Caki2 (cell line): ENCODE results near the gene PKD1. TPM values are rescaled to one million over a fixed set of nuclear protein-coding genes. Genes with fewer than 3 reads are reported as not detected.
A peak's percentile ranks its signal among the peaks of the same experiment; 100 is the strongest.
"Not testable (repeated sequence)": the region's sequence is repeated elsewhere in the genome, so short reads cannot be mapped to it uniquely, and the experiment has no call there.

Source experiments
- DNase-seq: peaks from one replicate; pipeline ENCODE4 v3.0.0-alpha.2; 2015; ENCODE audit warnings: low read depth
- in situ Hi-C: cut with HindIII; loops from 2 replicates; pipeline ENCODE4 v1.10.0; 2016; ENCODE audit warnings: low sequenced_read_pairs, low pct_unique_long_range_greater_than_20kb, mixed read lengths
- total RNA-seq: library from RNA; depleted of rRNA; stranded (reverse); fragments of >200 nt; shearing (Covaris generic); gene quantifications from 2 replicates; pipeline ENCODE4 v1.2.3, GENCODE V29; 2014; ENCODE audit warnings: low replicate concordance

The PKD1 gene
- total RNA-seq, 1 experiment from 2014 or later = 84.9 TPM

DNA sequence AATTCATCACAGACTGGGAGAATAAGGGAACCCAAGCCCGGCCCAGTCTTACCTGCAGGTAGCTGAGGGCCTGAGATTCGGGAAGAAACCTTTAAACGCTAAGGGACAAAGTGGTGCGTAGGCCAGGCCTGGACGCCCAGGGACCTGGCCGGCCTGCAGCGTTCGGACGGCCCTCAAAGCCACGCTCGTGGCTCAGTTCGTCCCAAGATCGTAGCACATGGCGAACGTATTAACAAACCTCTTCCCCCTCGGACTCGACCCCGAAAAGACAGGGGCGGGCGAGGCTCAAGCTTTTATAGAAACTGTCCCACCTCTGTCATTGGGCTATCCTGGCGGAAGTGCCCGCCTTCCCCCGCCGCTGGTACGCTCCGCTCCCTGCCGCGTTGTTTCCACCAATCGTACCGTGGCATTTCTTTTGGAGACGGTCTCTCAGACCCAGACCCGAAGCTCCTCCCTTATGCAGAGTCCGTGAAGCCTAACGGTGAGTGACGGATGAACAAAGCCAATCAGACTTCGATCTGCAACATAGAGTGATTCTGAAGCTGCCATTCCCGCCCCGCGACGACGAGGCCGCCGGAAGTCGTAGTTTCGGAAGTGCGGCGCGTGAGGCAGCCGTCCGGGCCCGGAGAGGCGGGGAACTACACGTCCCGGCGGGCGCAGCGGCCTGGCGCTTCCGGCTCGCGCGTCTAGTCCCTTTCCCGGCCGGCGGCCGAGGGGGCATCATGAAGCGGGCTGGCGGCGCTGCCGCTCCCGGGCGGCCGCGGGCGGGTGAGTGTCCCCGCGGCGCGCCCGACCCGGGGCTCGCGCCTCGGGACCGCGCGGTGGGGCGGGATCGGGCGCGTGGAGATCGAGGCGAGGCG is 19.6 kb upstream of the PKD1 start, which contains the start of gene TRAF7:
Gene TRAF7, plus strand, starts transcription at position 692 of the 860 bp plus-strand sequence. CDS start 8,139 bp downstream, outside the sequence.
- DNase-seq = peak; percentile 100
- in situ Hi-C loops = no loop called here

DNA sequence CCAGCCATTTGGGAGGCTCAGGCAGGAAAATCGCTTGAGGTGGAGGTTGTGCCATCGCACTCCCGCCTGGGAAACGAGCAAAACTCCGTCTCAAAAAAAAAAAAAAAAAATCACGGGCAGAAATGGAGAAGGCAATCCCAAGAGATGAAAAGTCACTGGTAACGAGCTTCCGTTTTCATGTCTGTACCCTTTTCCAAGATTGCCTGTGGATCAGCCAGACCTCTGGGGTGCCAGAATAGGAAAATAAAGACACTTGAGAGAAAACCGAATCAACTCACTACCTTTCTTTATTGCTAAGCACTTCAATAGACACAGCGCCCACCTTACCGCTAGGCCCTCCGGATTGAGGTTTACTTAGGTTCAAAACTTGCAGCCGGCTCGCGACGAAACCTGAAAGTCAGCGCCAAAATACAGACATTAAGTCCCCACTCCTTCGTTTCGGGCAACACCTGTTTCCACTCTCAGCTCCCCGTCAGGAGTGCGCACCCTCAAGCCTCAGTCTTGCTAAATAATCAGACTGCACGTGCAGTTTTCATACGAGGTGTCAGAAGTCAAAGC is 18.9 kb upstream of the PKD1 start:
- in situ Hi-C loops = no loop called here
- no peak for DNase-seq

DNA sequence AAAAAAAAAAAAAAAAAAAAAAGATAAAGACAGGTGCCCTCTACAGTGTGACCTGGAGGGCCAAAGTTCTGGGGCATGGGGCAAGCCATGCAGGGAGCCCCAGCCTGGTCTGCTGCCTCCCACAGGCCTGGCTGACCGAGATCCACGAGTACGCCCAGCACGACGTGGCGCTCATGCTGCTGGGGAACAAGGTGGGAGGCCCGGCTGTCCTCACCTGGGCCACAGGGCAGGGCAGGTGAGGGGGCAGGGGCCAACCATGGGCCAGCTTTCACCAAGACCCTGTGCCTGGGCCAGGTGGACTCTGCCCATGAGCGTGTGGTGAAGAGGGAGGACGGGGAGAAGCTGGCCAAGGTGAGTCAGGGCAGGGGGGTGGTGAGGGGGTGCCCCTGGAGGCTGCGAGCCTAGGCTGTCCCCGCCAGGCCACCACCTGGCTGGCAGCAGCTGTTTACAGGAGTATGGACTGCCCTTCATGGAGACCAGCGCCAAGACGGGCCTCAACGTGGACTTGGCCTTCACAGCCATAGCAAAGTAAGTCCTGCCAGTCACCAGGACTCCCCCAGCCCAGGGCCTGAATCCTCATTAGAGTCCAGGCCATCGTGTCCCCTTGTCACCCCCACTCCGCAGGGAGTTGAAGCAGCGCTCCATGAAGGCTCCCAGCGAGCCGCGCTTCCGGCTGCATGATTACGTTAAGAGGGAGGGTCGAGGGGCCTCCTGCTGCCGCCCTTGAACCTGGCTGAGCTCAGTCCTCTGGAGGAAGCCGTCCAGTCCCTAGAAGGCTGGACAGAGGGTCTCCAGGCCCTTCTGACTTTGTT is 17.2 kb upstream of the PKD1 start:
- in situ Hi-C loops = no loop called here
- no peak for DNase-seq

DNA sequence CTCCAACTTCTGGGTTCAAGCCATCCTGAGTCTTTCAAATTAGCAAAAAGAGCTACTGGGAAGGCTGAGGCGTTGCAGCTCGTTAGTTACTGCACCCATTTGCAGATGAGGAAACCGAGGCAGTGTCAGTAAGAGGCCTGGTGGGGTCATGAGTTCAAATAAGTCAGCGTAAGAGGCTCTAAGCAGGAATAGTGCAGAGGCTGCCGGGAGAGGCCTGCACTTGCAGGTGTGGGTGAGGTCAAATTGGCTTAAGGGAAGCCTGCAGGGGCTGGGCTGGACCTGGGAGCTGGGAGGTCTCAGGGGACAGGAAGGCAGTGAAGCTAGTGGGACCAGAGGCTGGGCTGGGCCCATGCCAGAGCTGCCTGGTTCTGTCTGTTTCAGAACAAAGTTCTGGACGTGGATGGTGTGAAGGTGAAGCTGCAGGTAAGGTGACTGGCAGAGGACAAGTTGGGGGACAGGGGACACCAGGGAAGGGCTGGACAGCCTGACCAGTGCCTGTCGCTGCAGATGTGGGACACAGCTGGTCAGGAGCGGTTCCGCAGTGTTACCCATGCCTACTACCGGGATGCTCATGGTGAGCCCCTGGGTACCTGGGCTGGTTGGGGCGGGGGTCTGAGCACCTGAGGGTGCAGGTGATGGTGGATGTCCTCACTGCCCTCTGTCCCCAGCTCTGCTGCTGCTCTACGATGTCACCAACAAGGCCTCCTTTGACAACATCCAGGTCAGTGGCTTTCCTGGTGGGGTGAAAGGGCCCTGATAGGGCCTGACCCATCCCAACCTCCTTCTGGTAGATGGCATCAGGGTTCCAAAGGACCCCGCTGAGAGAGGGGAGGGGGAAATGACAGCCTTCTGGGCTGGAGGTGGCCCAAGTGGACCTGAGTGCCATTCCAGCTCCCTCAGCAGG is 15.7 kb upstream of the PKD1 start:
- DNase-seq = no peak
- in situ Hi-C loops = no loop called here

DNA sequence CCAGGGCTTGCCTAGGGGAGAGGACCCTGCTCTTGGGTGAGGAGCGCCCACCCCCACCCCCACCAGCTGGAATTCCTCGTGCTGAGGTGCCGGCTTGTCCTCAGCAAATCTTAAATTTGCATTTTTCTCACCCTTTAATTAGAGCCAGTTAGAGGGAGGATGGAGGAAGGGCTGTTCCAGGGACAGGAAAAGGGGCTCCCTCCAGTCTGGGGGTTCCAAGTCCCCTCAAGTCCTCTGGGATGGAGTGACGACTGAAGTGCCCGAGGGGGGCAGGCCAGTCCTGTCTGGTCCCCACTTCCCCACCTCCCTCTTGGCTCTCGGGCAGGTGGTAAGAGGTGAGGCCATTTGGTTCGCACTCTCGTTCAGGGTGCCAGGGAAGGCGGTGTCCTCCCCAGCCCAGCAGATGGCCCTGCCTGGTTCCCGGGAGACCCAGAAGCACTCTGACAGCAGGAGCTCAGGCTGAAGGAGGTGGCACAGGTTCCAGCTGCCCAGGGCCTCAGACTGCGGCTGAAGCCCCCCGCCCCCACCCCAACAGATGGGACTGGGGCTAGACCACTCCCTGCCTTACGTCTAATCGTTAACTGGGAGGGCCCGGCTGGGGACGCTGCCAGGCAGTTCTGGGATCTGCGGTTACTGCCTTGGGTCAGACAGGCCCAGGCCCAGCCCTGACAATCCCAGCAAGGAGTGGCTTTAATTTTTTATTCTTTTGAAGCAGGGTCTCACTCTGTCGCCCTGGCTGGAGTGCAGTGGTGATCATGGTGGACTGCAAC is 14.9 kb upstream of the PKD1 start:
- DNase-seq = no peak
- in situ Hi-C loops = no loop called here

DNA sequence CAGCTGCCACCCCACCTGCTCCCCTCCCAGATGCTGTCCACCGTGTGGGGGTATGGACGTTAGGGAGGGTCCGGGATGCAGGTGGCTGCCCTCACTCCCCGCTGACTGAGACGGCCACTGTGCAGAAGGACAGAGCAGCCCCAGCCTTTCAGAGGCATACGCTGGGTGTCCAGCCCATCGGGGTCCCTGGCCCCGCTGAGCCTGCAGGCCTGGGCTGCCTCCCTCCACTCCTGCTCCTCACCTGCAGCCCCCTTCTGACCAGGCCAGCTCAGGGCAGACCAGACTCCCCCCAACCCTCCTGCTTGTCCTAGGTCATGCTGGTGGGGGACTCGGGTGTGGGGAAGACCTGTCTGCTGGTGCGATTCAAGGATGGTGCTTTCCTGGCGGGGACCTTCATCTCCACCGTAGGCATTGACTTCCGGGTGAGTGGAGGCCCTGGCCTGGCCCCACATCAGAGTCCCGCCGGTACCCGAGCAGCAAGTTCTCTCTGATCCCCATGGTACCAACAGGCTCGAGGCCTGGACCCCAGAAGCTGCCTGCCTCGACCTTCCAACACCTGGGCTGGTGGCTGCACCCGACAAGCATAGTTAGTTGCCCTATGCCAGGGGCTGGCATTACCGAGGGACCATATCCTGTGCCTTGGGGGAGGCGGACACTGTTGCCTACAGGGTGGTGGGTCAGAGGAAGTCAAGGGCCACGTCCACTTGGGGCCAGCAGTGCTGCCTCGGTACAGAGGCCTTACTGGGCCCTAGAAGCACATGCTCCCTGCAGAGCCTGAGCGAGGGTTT is 14.1 kb upstream of the PKD1 start:
- no peak for DNase-seq
- in situ Hi-C loops = no loop called here

DNA sequence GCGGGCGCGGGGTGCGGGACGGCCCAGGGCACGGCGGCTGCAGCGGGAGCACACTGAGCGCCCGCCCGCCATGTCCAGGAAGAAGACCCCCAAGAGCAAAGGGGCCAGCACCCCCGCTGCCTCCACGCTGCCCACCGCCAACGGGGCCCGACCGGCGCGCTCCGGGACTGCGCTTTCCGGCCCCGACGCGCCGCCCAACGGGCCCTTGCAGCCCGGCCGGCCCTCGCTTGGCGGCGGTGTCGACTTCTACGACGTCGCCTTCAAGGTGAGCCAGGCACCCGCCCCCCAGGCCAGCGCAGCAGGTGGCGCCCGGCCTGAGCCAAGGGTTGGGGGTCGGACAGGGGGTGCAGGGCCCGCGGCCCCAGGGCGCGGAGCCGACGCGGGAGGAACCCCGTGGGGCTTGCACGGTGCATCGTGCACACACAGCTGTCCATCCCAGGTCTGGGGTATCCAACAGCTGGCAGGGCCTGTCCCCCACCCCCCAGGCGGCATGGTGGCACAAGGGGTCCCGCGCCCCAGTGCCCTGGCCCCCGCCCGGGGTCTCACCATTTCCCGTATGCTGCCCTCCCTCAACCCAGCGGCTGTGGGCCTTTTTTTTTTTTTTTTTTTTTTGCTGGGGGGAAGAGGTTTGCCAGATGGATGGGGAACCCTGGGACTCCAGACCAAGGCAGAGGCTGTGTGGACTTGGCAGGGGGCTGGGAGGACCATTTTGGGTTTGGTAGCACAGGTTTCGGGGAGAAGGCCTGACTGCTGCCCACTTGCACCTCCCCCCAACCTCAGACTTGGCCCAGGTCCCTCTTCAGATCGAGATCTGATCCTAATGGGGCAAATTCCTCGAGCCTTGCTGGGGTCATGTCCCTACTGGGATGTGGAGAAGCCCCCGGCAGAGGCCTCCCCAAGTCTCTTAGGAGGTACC is 13.3 kb upstream of the PKD1 start:
- in situ Hi-C loops = no loop called here

DNA sequence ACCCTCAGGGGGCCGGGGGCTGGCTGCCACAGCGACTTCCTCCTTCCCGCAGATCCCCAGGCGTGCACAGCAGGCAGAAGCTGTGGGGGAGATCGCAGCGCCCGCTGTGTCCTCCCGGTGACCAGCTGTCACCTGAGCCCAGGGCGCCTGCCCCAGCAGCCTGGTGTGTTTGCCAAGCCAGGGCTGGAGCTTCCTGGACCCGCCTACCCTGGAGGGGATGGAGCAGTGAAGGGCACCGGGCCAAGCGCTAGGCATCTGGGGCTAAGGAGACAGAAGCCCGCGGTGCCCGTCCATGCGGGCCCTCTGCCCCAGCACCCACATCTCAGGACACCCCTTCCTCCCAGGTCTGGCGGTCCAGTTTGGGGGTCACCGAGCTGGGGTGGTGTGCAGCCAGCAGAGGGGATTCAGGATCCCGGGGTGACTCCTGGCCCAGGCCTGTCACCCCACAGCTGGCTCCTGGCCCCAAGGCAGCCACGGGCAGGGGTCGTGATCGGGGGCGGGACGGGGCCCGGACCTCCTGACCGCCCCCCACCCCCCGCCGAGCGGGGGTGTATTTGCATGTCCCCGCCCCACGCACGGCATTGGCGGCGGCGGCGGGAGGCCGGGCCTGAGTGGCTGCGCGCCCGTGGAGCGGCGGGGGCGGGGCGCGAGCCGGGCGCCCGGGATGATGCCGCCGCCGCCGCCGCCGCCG is 12.4 kb upstream of the PKD1 start, which contains the start of gene RAB26:
Gene RAB26, plus strand, starts transcription at position 645 of the 691 bp plus-strand sequence. CDS start 159 bp downstream, outside the sequence.
- DNase-seq = peak; percentile 94

More for the DNA sequence above, 13.3 kb upstream of the PKD1 start:
- DNase-seq = peak; percentile 56

DNA sequence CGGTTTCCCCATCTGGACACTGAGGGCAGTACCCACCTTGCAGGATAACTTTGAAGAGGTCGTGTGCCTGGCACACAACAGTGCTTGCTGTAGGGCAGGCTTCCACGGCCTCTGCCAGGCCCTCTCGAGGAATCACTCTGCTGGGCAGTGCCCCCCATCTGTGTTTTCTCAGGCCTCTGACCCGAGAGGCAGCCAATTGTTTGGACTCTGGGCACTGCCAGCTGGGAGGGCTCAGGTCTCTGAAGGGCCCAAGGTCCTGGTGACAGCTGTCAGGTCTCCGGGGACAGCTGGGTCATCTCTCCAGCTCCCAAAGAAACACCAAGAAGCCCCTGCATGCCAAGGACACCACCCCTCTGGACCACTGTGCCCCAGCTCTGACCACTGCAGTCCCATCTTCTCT is 11.7 kb upstream of the PKD1 start:
- no peak for DNase-seq
- in situ Hi-C loops = no loop called here

More for the DNA sequence above, 12.4 kb upstream of the PKD1 start, which contains the start of gene RAB26:
- in situ Hi-C loops = no loop called here

DNA sequence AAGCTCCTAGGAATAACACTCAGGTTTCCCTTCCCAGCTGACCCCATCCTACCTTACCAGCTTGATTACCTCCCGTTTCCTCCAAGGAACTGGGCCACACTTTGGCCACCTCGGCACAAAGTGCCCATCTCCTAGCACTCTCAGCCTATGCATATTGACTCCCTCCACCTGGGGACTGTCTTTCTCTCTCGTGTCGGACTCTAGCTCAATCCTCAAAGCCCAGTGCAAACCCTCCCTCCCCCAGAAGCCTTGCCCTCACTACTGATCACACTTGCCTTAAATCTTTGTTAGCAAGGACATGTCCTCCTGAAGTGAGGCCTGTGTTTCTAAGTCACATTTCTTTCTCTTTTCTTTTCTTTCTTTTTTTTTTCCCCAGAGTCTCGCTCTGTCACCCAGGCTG is 10.1 kb upstream of the PKD1 start:
- no peak for DNase-seq
- in situ Hi-C loops = no loop called here

DNA sequence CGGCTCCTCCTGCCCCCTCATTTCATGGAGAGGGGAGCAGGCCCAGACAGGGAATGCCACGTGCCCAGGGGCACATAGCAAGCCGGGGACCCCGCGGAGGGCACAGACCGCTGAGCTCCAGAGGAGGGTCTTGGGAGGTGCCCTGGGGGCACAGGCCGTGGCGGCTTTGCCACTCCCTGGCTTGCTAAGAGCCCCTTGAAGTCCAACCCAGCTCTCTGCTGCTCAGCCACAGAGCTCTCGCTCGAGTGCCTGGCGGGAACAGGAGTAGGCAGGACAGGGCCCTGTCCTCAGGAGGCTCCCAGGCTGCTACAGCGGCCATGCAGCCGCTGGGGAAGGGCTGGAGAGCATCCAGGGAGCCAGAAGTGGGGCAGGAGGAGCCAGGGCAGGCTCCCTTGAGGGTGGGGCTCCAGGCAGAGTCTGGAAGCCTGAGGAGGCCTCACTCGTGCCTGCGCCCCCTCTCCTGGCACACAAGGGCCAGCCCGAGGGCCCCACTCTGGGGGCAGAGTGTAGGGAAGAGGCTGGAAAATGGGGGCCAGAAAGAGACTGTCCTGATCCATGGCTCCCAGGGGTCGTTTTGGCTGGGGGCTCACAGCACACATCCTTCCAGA is 8.3 kb upstream of the PKD1 start:
- in situ Hi-C loops = no loop called here
- DNase-seq = no peak

DNA sequence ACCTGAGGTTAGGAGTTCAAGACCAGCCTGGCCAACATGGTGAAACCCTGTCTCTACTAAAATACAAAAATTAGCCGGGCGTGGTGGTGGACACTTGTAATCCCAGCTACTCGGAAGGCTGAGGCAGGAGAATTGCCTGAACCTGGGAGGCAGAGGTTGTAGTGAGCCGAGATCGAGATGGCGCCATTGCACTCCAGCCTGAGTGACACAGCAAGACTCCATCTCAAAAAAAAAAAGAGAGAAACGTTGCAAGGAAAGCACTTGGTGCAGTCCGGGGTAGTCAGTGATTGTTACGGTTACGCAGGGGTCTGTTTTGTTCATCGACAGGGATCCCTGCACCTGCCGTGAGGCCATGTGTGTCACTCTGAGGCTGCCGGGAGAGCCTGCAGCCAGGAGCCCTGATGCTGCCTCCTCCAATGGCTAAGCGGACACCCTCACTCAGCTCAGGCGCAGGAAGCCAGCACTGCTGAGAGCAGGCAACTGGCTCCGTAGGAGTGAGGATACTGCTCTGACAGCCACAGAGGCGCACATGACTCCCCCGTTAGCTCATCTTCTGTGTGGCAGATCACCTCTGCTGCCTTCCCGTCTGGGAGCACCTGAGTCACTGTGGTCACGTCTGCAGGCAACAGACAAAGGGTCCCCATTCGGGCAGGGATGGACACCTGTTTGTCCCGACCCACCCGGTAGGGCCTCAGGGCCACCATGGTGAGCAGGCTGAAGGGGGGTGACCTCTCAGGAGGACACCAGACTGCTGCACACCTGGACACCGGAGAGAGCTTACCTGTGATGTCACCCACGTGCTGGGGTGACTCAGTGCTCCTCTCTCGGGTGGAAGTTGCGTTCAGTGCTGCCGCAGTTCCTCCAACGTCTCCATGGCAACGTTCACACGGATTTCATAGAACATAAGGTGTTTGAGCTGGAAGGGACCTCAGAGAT is 7.5 kb upstream of the PKD1 start:
- DNase-seq = no peak
- in situ Hi-C loops = no loop called here

DNA sequence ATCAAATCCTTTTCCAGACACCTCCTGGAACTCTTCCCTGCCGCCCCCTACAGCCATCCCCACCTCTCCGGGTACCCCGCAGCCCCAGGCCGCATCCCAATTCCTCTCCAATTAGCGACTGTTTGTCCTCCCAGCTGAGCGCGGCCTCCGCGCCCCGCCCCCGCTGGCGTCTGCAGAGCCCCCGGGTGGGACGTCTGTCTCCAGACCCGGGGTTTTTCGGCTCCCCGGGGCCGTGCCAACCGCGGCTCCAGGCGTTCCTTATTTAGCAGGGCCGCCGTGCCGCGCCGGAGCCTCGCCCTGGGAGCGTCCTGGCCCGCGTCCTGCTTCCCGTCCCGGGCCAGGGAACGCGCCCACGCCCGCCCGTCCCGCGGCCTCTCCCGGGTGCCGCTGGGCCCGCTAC is 627 bp downstream of the PKD1 start:
- DNase-seq, in situ Hi-C loops: not testable (repeated sequence)

DNA sequence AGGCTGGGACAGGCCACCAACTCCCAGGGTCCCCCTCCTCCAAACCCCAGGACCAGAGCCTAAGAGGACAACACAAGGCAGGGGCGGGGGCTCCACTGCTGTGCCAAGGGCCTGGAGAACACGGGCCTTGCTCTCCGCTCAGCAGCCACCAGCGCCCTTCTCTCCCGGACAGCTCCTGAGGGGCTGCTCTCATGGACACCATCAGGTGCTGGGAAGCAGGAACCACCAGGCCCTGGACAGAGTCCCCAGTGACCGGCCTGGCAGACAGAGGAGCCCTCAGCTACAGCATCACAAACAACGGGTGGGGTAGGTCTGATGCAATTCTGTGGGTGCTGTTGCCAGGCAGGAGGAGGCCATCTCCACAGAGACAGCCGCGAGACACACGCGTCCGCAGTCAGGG is 1.9 kb downstream of the PKD1 start:
- DNase-seq, in situ Hi-C loops: not testable (repeated sequence)
